Activated effector memory CD4-positive, alpha-beta T cell treated with Interleukin-2 at 50 U/mL for 16 hours (primary cell): ENCODE results near the gene OR6M1.

Experiments used
- DNase-seq: peaks from one replicate; pipeline ENCODE4 v3.0.0-alpha.2; 2020

OR6M1 gene

GRCh38 chr11:123806249-123806648 is at the start of gene OR6M1:
OR6M1 (minus strand) TSS chr11:123806349; CDS start chr11:123806349, 0 bp downstream.
- no peak for DNase-seq

- DNase-seq: no peak
Observed at GRCh38 chr11:123853038-123853437, 46.9 kb upstream of the OR6M1 start.

- DNase-seq: no peak
Observed at GRCh38 chr11:123852321-123852720, 46.2 kb upstream of the OR6M1 start.

- no peak for DNase-seq
Observed at GRCh38 chr11:123851110-123851509, 45.0 kb upstream of the OR6M1 start.

GRCh38 chr11:123841174-123841573 is 35.0 kb upstream of the OR6M1 start:
- DNase-seq: no peak

- no peak for DNase-seq
Observed at GRCh38 chr11:123839131-123839530, 33.0 kb upstream of the OR6M1 start.

GRCh38 chr11:123838659-123839058 is 32.5 kb upstream of the OR6M1 start:
- no peak for DNase-seq

GRCh38 chr11:123838199-123838598 is 32.0 kb upstream of the OR6M1 start:
- DNase-seq: no peak

- DNase-seq: no peak
Observed at GRCh38 chr11:123833095-123833494, 26.9 kb upstream of the OR6M1 start.

- no peak for DNase-seq
Observed at GRCh38 chr11:123829745-123830144, 23.6 kb upstream of the OR6M1 start.

GRCh38 chr11:123822599-123822998 is 16.4 kb upstream of the OR6M1 start:
- DNase-seq: no peak

GRCh38 chr11:123822032-123822431 is 15.9 kb upstream of the OR6M1 start:
- no peak for DNase-seq

GRCh38 chr11:123815122-123815521 is 9.0 kb upstream of the OR6M1 start:
- DNase-seq: no peak

GRCh38 chr11:123801765-123802164 is 4.4 kb downstream of the OR6M1 start:
- DNase-seq: no peak

GRCh38 chr11:123800036-123800435 is 6.1 kb downstream of the OR6M1 start:
- no peak for DNase-seq

- no peak for DNase-seq
Observed at GRCh38 chr11:123799438-123799837, 6.7 kb downstream of the OR6M1 start.

GRCh38 chr11:123798513-123799252 is 7.5 kb downstream of the OR6M1 start:
- DNase-seq: no peak

- no peak for DNase-seq
Observed at GRCh38 chr11:123798079-123798478, 8.1 kb downstream of the OR6M1 start.

GRCh38 chr11:123797541-123797940 is 8.6 kb downstream of the OR6M1 start:
- no peak for DNase-seq

- no peak for DNase-seq
Observed at GRCh38 chr11:123797114-123797513, 9.0 kb downstream of the OR6M1 start.

GRCh38 chr11:123796226-123796625 is 9.9 kb downstream of the OR6M1 start:
- DNase-seq: no peak

- DNase-seq: no peak
Observed at GRCh38 chr11:123783536-123783935, 22.6 kb downstream of the OR6M1 start.

GRCh38 chr11:123778511-123778910 is 27.6 kb downstream of the OR6M1 start:
- no peak for DNase-seq

- DNase-seq: no peak
Observed at GRCh38 chr11:123775715-123776549, 30.2 kb downstream of the OR6M1 start.
